Esophagus squamous epithelium (tissue), 4 donors: ENCODE data around the gene PTH2.

Source experiments
- CTCF ChIP-seq, 6 experiments: fragments of 450-650 bp in 4 of 6; fragments of 200-600 bp in 2 of 6; sonication (generic) in 2 of 6; IDR thresholded peaks; one replicate each; pipeline ENCODE4 v1.5.1; 2016 to 2019; ENCODE audit warnings: antibody characterized with exemption in 6 of 6, mild to moderate bottlenecking in 4 of 6, moderate library complexity in 4 of 6
- POLR2A ChIP-seq, 4 donors: fragments of 450-650 bp; IDR thresholded peaks; one replicate each; pipeline ENCODE4 v1.6.1; 2017; ENCODE audit warnings: antibody characterized with exemption in 4 of 4, mild to moderate bottlenecking in 4 of 4, moderate library complexity in 3 of 4

- no peak for TF ChIP-seq CTCF (IDR thresholded peaks at IDR 0.05)
- no peak for TF ChIP-seq POLR2A (IDR thresholded peaks at IDR 0.05)
These were observed 27.4 kb downstream of the PTH2 start for GRCh38 chr19:49395581-49396407.
